ENCODE measurements around the gene ERVFRD-1.
A peak's percentile ranks its signal among the peaks of the same experiment; 100 is the strongest.

The ERVFRD-1 gene

GRCh38 chr6:11110921-11111768 is at the start of gene ERVFRD-1:
TSS of gene ERVFRD-1 (minus strand) at chr6:11111725. CDS start at chr6:11105310, 6,415 bp downstream.
- DNase-seq (ENCODE audit: low read depth in 2 of 3, low spot score in 2 of 3), result no peak

- no peak for DNase-seq (ENCODE audit: low read depth in 2 of 3, low spot score in 2 of 3)
Measured at GRCh38 chr6:11160199-11160598, 48.7 kb upstream of the ERVFRD-1 start.

- no peak for DNase-seq (ENCODE audit: low read depth in 2 of 3, low spot score in 2 of 3)
Measured at GRCh38 chr6:11155589-11155988, 44.1 kb upstream of the ERVFRD-1 start.

- no peak for DNase-seq (ENCODE audit: low read depth in 2 of 3, low spot score in 2 of 3)
Measured at GRCh38 chr6:11153447-11153846, 41.9 kb upstream of the ERVFRD-1 start.

GRCh38 chr6:11152581-11152980 is 41.1 kb upstream of the ERVFRD-1 start:
- DNase-seq (ENCODE audit: low read depth in 2 of 3, low spot score in 2 of 3), result no peak

- DNase-seq (ENCODE audit: low read depth in 2 of 3, low spot score in 2 of 3), result no peak
Measured at GRCh38 chr6:11151488-11151887, 40.0 kb upstream of the ERVFRD-1 start.

- no peak for DNase-seq (ENCODE audit: low read depth in 2 of 3, low spot score in 2 of 3)
Measured at GRCh38 chr6:11149551-11149950, 38.0 kb upstream of the ERVFRD-1 start.

GRCh38 chr6:11146117-11146826 is 34.7 kb upstream of the ERVFRD-1 start:
- no peak for DNase-seq (ENCODE audit: low read depth in 2 of 3, low spot score in 2 of 3)

- peak; percentile 28 to 44 (median 40) for DNase-seq (ENCODE audit: low read depth in 2 of 3, low spot score in 2 of 3)
Measured at GRCh38 chr6:11144393-11144851, 32.9 kb upstream of the ERVFRD-1 start.

- no peak for DNase-seq (ENCODE audit: low read depth in 2 of 3, low spot score in 2 of 3)
Measured at GRCh38 chr6:11143394-11144371, 32.2 kb upstream of the ERVFRD-1 start.

GRCh38 chr6:11142296-11143027 is 30.9 kb upstream of the ERVFRD-1 start:
- DNase-seq (ENCODE audit: low read depth in 2 of 3, low spot score in 2 of 3), result no peak

GRCh38 chr6:11141295-11141694 is 29.8 kb upstream of the ERVFRD-1 start:
- DNase-seq (ENCODE audit: low read depth in 2 of 3, low spot score in 2 of 3), result no peak

- DNase-seq (ENCODE audit: low read depth in 2 of 3, low spot score in 2 of 3), result no peak
Measured at GRCh38 chr6:11140056-11140455, 28.5 kb upstream of the ERVFRD-1 start.

GRCh38 chr6:11139051-11139960 is 27.8 kb upstream of the ERVFRD-1 start:
- DNase-seq (ENCODE audit: low read depth in 2 of 3, low spot score in 2 of 3), result no peak

- DNase-seq (ENCODE audit: low read depth in 2 of 3, low spot score in 2 of 3), result no peak
Measured at GRCh38 chr6:11136809-11137208, 25.3 kb upstream of the ERVFRD-1 start.

- no peak for DNase-seq (ENCODE audit: low read depth in 2 of 3, low spot score in 2 of 3)
Measured at GRCh38 chr6:11133281-11133680, 21.8 kb upstream of the ERVFRD-1 start.

- DNase-seq (ENCODE audit: low read depth in 2 of 3, low spot score in 2 of 3), result no peak
Measured at GRCh38 chr6:11132194-11132888, 20.8 kb upstream of the ERVFRD-1 start.

- DNase-seq (ENCODE audit: low read depth in 2 of 3, low spot score in 2 of 3), result no peak
Measured at GRCh38 chr6:11130605-11131004, 19.1 kb upstream of the ERVFRD-1 start.
